HG03342 (cell line): ENCODE measurements around the gene MTHFSD.

ENCODE experiments used
- ATAC-seq: cut with Tn5 transposase; IDR thresholded peaks from one replicate; pipeline ENCODE4 v1.9.1; 2021; ENCODE audit warnings: mild to moderate bottlenecking, moderate library complexity; ENCODE audit not compliant: unreplicated experiment

Gene MTHFSD

DNA sequence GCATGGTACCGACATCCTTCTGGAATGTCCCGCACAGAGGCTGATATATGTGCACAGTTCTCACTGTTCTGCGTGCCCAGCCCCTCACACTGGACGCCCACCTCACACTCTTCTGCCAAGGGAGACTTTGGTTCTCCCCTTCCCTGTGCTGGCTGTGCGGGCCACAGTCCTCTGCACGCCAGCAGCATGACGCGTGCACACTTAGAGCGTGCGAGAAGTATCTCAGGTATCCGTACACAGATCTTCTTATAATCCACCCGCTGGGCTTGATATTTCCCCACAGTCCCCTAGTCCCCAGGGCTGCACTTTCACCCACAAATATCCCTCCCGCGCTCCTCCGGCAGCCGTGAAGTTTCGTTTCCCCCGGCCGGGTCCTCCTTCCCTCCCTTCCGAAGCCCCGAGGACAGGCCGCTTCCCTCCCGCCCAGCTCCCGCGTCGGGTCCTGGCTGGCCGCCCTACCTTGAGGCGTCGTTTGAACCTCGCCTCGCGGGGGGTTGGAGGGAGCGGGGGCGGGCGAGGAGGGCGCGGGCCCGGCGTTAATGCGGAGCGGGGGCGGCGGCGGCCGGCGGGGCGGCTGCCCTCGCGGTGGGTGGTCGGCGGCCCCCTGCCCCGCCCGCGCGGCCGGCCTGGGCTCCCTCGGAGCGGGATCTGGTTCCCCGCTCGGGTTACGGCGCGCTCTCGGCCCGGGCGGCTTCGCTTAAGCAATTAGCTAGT, 49.7 kb downstream of the MTHFSD start:
- no peak for ATAC-seq

DNA sequence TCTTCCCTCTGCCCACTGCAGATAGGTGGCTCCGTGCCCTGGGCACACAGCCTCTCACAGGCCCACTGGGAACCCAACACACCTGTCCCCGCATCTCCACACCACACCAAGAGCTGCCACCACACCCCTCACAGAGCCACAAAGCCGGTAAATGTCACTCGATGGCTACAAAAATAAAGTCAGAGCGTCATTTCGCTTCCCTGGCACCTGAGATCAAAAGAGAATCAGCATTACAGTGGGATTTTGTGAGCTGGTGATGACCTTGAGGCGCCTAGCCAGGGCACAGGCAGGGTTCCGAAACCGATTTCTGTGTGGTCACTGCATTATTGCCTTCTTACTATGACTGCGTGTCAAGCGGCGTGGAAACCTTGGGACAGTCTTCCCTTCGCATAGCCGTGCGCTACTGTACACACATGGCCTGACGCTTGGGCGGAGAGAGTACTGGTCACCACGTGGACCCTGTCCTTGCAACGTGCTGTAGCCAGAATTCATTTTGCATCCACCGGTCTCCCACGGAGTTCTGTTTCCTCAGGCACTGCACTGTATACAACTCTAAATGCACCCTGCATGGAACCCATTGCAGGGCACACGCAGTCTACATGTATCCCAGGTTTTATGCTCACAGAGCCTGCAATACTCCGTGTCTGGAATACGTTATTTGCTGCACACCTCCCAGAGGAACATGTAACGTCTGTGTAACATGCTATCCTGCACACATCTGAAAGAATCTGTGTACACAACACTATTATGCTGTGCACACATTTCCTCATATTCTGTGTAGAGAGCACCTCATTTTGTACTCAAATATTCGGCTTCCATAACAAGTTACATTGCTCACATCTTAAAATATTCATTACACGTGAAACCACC, 50.5 kb downstream of the MTHFSD start:
- no peak for ATAC-seq

DNA sequence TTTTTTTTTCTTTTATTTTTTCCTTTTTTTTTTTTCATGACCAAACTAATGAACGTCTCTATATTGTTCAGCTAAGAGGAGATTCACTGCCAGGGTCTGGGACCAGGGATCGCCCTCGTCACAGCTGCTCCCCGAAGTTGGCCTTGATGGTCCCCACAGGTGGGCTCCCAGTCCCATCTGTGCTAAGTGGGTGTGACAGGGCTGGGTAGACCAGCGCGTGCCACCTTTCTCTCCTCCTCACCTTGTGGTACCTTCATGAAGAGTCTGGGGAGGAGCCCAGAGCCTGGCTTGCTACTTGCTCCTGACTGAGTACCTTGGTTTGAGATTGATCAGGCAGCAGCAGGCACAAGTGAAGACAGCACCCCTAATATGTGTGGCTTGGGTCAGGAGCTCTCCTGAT, 51.2 kb downstream of the MTHFSD start:
- no peak for ATAC-seq

- no peak for ATAC-seq
These were observed 51.9 kb downstream of the MTHFSD start for GRCh38 chr16:86502856-86503748.

DNA sequence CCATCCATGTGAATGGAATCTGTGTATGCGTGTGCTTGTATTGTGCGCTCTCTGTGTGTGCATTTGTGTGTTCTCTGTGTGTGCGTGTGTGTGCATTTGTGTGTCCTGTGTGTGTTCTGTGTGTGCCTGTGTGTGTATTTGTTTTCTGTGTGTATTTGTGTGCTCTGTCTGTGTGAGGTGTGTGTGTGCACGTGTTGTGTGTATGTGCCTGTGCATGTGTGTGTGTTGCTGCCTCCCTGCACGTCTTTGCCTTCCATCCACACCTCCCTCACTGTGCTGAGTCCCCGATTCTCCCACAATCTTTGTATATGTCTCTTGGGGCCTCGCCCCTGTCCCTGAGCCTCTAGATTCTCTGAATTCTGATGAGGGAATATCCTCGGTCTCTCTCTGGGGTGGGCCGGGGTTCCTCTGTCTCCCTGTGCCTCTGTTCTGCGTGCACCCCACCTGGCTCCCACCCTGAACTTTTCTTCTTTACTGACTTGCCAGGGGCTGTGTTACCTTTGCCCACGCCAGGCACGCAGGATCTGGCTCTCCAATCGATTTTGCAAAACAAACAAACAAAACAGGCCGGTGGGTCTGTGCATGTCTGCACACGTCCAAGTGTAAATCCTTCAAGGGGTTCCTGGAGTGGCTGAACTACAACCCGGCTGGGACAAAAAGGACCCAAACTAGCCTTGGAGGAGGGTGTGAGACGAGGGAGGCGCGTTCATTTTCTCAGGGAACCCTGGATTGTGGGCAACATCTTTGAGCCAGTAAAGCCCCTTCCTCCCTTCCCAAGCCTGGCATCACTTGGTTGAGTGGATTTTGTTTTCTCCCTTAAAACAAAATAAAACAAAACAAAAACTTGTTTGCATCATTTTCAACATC, 52.8 kb downstream of the MTHFSD start:
- no peak for ATAC-seq

DNA sequence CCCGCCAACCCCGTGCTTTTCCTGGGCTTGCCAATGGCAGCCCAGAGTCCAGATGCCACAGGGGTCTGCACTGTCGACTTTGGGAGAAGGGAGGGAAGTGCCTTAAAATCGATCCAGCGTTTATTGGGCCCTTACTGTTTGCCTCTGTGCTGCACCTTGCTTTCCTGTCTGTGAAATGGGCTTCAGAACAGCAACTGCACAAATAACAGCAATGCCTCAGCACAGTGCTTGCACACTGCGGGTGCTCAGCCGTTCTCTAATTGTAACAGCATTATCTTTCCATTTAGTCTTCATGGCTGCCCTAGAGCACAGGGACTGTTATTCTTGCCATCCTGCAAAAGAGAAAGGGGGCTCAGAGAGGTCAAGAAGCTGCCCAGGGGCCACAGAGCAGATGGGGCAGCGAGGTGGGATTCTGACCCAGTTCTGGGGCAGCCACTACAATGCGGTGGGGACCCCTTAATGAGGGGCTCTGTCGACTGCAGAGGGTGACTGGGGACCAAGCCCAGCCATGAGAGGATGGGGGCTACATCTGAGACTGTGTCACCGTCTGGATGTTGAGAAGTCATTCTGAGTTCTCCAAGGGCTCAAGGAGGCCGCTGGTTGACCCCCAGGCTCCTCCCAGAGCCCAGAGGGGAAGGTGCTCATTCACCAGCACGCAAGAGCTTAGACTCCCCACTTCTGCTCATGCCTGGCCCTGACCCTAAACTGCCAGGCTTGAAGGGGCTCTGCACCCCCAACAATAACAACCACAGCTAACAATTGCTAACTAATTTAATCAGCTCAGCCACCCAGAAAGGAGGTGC, 54.1 kb downstream of the MTHFSD start:
- ATAC-seq, result no peak

GRCh38 chr16:86499889-86500707, 54.9 kb downstream of the MTHFSD start:
- no peak for ATAC-seq

- ATAC-seq, result no peak
These were observed 55.6 kb downstream of the MTHFSD start for GRCh38 chr16:86499440-86499786.

- ATAC-seq, result no peak
These were observed 56.2 kb downstream of the MTHFSD start for GRCh38 chr16:86498671-86499439.

GRCh38 chr16:86498155-86498670, 56.8 kb downstream of the MTHFSD start:
- no peak for ATAC-seq

DNA sequence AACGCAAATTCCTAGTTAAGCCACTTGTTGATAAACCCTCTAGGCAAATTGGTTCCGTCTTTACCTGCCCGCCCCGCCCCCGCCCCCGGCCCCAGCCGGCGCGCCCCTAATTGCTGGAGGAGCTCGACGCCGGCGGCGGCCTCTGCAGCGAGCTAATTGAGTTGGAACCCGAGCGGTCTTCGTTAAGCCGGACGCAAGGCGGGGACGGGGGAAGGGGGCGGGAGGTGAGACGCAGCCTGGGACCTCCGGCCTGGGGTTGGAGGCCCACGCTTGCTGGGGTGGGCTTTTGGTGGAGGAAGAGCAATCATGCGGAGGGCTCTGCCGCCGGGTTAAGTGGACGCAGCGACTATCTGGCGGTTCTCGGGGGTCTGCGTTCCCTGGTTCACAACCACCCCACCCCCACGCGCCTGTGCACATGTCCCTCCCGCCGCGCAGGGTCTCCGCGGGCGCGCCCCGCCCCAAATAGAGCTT, 57.4 kb downstream of the MTHFSD start:
- no peak for ATAC-seq

DNA sequence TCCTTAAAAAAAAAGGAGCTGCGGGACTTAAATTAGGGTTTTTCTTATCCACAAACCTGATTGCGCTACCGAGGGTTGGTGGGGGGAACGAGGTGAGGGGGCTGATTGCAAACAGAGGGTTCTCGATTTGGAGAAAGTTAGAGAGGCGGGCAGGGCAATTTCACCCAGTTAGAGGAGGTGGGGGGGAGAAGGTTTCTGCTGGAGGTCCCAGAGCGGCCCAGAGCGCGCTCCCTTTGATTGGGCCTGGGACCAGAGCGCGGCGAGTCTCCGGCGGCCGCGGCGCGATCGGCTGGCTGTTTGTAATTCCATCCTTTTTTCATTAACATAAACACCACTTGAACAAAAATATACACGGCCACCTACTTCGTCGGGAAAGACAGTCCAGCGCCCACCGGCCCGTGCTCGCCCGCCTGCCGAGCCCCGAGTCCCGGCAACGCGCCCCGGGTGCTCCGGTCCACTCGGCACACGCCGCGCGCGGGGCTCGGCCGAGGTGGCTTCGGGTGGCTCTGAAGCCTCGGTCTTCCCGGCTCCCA, 58.0 kb downstream of the MTHFSD start:
- no peak for ATAC-seq

- no peak for ATAC-seq
These were observed 58.6 kb downstream of the MTHFSD start for GRCh38 chr16:86496262-86496928.

- ATAC-seq, result no peak
These were observed 59.2 kb downstream of the MTHFSD start for GRCh38 chr16:86495756-86496261.

DNA sequence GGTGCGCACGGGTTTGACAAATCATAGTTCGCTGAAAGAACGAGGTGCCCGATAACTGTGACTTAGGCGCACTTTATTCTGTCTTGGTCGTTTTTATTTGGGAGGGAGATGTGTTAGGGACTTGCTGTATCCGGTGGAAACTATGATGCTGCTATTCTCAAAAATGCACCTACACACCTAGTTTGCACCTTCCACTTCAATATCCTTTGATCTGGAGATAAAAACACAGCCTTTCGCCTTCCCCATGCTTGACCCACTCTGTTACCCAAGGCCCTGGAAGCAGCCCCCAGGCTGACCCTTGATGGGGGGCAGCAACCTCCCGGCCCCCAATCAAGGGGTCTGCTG, 59.7 kb downstream of the MTHFSD start:
- no peak for ATAC-seq

- no peak for ATAC-seq
These were observed 60.3 kb downstream of the MTHFSD start for GRCh38 chr16:86494565-86495356.
